Fibroblast of skin of back (primary cell): ENCODE data around the gene LRRC26.

Experiments used
- DNase-seq: peaks from one replicate; pipeline ENCODE4 v3.0.0-alpha.2; 2013

The LRRC26 gene

GRCh38 chr9:137167277-137167746 lies 2.5 kb downstream of the LRRC26 start:
- no peak for DNase-seq

GRCh38 chr9:137166380-137167229 lies 3.2 kb downstream of the LRRC26 start:
- no peak for DNase-seq

GRCh38 chr9:137165250-137165836 lies 4.5 kb downstream of the LRRC26 start:
- DNase-seq = no peak

- no peak for DNase-seq
These were observed 5.2 kb downstream of the LRRC26 start for GRCh38 chr9:137164370-137165249.

- no peak for DNase-seq
These were observed 6.0 kb downstream of the LRRC26 start for GRCh38 chr9:137163805-137164204.

GRCh38 chr9:137163365-137163715 lies 6.5 kb downstream of the LRRC26 start:
- no peak for DNase-seq

- DNase-seq = no peak
These were observed 7.1 kb downstream of the LRRC26 start for GRCh38 chr9:137162505-137163364.

- DNase-seq = no peak
These were observed 8.0 kb downstream of the LRRC26 start for GRCh38 chr9:137161558-137162486.

GRCh38 chr9:137160716-137161557 lies 8.9 kb downstream of the LRRC26 start:
- DNase-seq = no peak

- DNase-seq = no peak
These were observed 9.8 kb downstream of the LRRC26 start for GRCh38 chr9:137160054-137160425.

GRCh38 chr9:137159105-137160053 lies 10.5 kb downstream of the LRRC26 start:
- no peak for DNase-seq

- no peak for DNase-seq
These were observed 11.2 kb downstream of the LRRC26 start for GRCh38 chr9:137158625-137159024.

- no peak for DNase-seq
These were observed 12.0 kb downstream of the LRRC26 start for GRCh38 chr9:137157618-137158415.

GRCh38 chr9:137156567-137157375 lies 13.1 kb downstream of the LRRC26 start:
- DNase-seq = no peak

- DNase-seq = no peak
These were observed 16.9 kb downstream of the LRRC26 start for GRCh38 chr9:137152844-137153405.

GRCh38 chr9:137150617-137151457 lies 19.0 kb downstream of the LRRC26 start:
- DNase-seq = peak; percentile 34
